HG02943 (cell line): ENCODE measurements around the gene GLRA1.
"Not testable (repeated sequence)": the region's sequence is repeated elsewhere in the genome, so short reads cannot be mapped to it uniquely, and the experiment has no call there.

Experiments used
- ATAC-seq: cut with Tn5 transposase; IDR thresholded peaks from one replicate; pipeline ENCODE4 v1.9.1; 2021; ENCODE audit warnings: mild to moderate bottlenecking, low read depth, moderate library complexity; ENCODE audit not compliant: unreplicated experiment

The GLRA1 gene

GRCh38 chr5:151921916-151922315, 2.7 kb downstream of the GLRA1 start:
- ATAC-seq = no peak

- no peak for ATAC-seq
These were observed 6.7 kb downstream of the GLRA1 start for GRCh38 chr5:151917904-151918303.

DNA sequence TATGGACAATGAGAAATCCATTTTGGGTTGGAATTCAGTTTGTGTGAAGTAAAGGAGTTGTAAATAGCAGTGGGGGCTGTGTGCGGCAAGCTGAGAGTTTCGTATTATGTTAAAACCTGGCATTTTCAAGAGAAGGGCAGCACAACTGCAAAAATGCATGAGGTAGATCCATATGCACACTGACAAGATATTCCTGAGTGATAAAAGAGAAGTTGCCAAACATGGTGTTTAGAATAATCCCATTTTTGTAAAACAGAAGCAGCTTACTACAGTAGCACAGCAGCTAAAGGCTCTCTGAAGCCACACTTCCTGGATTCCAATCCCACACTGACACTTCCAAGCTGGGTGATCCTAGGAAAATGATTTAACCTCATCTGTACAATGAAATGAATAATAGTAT, 11.2 kb downstream of the GLRA1 start:
- no peak for ATAC-seq

- ATAC-seq = no peak
These were observed 12.3 kb downstream of the GLRA1 start for GRCh38 chr5:151912360-151912759.

GRCh38 chr5:151911011-151911410, 13.6 kb downstream of the GLRA1 start:
- no peak for ATAC-seq

DNA sequence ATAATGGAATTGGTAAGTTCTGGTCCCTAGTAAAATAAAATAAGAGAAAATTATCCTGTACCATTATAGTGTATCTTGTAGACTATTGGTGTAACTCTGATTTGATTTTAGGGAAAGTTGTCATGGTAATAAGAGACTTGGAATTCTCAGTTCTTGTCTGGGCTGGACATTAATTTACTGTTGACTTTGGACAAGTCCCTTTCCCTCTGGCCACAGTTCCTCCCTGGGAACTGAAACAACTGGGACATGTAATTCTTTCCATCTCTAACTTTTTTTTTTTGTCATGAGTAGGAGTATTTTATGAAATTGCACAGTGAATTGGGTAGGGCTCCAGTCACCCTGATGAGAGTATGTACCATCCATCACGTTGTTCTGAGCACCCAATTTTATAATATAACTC, 15.0 kb downstream of the GLRA1 start:
- no peak for ATAC-seq

GRCh38 chr5:151906246-151906645, 18.4 kb downstream of the GLRA1 start:
- no peak for ATAC-seq

- no peak for ATAC-seq
These were observed 19.1 kb downstream of the GLRA1 start for GRCh38 chr5:151905557-151905961.

DNA sequence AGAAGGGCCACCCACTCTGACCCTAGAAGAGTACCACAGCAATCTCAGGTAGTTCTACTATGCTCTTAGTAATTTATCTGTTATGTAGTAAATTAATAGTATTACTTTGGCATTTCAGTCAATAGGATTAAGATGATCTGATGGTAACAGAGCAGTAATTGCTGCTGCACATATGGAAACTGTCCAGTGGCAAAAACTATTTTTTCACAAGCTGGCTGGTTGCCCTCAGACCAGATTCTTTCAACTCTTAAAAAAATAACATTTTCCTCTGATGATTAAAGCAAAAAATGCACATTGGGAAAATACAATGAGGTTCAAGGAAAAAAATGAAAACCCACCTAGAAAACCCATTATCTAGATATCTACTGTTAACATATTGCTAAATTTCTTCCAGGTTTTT, 19.7 kb downstream of the GLRA1 start:
- ATAC-seq = no peak

GRCh38 chr5:151904127-151904526, 20.5 kb downstream of the GLRA1 start:
- ATAC-seq = no peak

- ATAC-seq = peak; percentile 91
These were observed 21.4 kb downstream of the GLRA1 start for GRCh38 chr5:151903243-151903653.

DNA sequence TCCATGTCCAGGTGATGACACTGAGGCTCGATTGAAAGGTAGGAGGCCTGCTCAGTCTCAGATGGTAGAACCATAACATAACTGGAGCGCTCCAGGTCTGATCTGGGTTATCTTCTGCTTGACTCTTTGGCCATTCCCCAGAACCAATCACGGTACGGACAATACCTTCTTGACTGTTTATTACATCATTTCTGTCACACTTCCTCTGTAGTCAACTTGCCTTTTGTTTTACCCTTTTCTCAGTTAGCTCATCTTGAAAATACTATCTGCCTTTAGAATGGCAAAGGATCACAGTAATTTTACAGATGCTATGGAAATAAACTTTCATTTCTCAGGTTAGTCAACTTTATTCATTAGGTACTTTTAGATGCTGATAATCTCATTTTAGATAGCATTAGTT, 22.4 kb downstream of the GLRA1 start:
- no peak for ATAC-seq

DNA sequence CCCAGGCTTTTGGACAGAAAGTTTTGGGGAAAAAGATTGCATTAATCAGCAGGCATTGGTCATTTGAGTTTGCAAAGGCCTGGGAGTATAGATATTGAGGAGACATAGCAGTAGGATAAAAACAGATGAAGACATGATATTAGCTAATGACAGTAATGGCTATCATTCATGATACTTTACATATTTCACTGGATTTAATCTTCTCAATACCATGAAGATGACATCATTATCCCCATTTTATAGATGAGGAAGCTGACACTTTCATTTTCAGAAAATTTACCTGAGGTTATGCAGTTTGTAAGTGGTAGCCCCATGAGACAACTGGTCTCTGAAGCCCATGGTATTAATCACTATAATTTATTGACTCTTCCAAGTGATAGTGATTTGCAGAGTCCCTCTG, 23.0 kb downstream of the GLRA1 start:
- no peak for ATAC-seq

DNA sequence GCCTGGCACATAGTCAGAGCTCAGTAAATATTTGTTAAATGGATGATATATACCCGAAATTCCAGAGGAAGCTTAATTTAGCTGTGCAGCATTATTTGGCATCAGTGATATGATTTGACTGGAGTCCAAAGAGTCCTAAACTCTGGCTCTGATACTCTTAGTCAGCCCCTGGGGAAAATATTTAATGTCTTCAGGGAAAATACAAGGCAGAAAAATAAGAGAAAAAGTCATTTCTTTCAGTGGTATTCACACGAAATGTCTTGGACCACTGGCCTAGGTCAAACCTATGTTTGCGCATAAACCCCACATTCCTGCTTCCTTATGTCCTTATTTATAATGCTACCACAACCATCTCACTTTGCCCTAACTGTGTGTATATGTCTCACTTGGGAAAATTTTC, 23.8 kb downstream of the GLRA1 start:
- no peak for ATAC-seq

GRCh38 chr5:151899399-151899798, 25.3 kb downstream of the GLRA1 start:
- no peak for ATAC-seq

- ATAC-seq = no peak
These were observed 26.8 kb downstream of the GLRA1 start for GRCh38 chr5:151897896-151898295.

GRCh38 chr5:151897020-151897552, 27.6 kb downstream of the GLRA1 start:
- ATAC-seq = no peak

DNA sequence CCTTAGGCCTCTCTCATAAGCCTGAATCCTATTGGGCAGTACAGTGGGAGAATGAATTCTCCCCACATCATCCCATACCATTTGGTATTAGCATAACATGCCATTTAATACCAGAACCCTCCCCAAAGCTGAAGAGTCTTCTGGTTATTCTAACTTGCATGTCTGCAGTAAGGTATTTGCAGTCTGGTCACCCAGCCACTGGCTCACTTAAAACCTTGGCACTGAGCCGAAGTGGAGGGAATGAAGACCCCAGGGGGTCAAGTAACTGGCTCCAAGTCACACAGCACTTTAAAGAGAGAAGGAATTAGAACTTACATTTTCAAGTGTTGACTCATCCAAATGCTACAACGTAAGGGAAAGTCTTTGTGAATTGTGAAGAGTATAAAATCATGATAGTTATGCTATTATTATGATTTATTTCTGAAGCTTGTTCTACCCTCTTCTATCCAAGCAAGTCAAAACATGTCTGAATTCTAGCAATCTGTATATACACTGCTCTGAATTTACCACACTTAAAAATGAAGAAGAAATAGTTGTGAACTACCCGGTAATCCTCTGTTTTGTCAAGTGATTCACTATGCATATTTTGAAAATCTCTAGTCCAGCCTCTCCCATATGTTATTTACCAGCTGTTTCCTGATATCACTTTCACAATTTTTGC, 28.5 kb downstream of the GLRA1 start:
- no peak for ATAC-seq

- no peak for ATAC-seq
These were observed 29.0 kb downstream of the GLRA1 start for GRCh38 chr5:151895660-151896030.

GRCh38 chr5:151893485-151893884, 31.2 kb downstream of the GLRA1 start:
- not testable (repeated sequence) for ATAC-seq

DNA sequence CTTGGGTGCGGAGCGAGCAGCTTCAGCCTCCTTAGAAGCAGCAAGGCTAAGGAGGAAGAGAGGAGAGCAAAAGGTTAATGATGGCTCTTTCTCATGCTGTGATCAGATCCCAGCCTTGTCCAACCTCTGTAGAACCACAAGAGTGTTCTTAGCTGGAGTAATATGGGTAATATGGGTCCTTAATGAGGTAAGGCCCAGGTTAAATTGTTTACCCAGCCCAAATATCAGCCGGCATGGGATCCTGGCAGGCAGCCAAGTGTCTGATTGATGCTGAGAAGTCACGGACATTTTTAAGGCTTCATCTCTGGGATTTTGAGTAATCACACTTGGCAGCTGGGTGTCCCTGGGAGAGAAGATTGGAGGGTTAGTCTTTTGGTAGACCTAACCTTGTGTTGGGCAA, 32.3 kb downstream of the GLRA1 start:
- no peak for ATAC-seq

DNA sequence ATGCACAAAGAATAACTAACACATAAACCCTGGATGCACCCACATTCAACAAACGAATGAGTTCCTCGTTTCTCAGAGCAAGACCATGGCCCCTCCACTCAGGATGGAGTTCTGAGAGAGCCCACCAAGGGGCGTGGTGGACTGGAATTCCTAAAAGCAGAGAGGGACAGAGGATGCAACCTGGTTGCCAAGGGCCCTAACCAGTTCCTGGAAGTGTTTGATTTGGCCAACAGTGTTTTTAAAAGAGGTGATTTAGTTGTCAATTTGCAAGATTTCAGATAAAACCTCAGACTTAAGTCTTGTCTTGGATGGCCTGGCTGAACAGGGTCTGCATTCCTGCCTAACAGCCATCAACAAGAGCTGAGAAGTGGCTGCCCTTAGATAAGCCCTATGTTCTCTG, 34.4 kb downstream of the GLRA1 start:
- ATAC-seq = no peak

DNA sequence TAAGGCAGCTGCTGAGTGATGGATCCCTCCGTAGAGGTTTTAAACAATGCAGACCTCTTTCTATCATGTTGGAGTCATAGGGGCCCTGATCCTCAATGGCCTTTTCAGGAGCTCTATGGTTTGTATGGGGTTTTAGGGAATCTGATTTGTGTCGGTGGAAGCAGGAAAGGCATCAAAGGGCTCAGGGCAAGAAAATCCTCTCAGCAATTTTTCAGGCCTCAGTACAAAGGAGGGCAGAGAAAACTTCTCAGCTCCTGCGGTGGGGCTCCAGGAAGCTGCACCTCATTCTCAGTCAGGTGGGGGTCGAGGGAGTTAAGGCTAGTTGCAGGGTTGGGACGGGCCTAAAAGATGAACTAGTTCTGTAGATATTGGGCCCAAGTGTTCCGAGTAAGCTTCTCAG, 35.0 kb downstream of the GLRA1 start:
- ATAC-seq = no peak
